Upper lobe of left lung (tissue), 6 donors: ENCODE measurements around the gene NRIP3. TPM values are rescaled to one million over a fixed set of nuclear protein-coding genes. Genes with fewer than 3 reads are reported as not detected.
"Not testable (repeated sequence)": the region's sequence is repeated elsewhere in the genome, so short reads cannot be mapped to it uniquely, and the experiment has no call there.

Experiments used
- ATAC-seq, 2 donors: fragments of 200-7000 bp; cut with Tn5 transposase; one replicate each; pipeline ENCODE4 v1.9.1; 2022; ENCODE audit warnings: mild to moderate bottlenecking in 2 of 2, moderate library complexity in 2 of 2; ENCODE audit not compliant: low FRiP score in 2 of 2
- DNase-seq, 2 donors: peaks; one replicate each; pipeline ENCODE4 v3.0.0-alpha.2; 2019 to 2020
- H3K27ac ChIP-seq, 4 donors: fragments of 200-600 bp; sonication (generic); one replicate each; pipeline ENCODE4 v1.5.1; 2016 to 2019
- H3K27me3 ChIP-seq, 4 donors: fragments of 200-600 bp; sonication (generic); one replicate each; pipeline ENCODE4 v1.5.1; 2017 to 2019
- H3K36me3 ChIP-seq, 4 donors: fragments of 200-600 bp; sonication (generic); one replicate each; pipeline ENCODE4 v1.5.1; 2016 to 2019
- H3K4me1 ChIP-seq, 4 donors: fragments of 200-600 bp; sonication (generic); one replicate each; pipeline ENCODE4 v1.5.1; 2018 to 2019
- H3K4me3 ChIP-seq, 4 donors: fragments of 200-600 bp; sonication (generic); one replicate each; pipeline ENCODE4 v1.5.1; 2017 to 2019; ENCODE audit warnings: mild to moderate bottlenecking in 2 of 4, moderate library complexity in 1 of 4
- H3K9me3 ChIP-seq, 4 donors: fragments of 200-600 bp; sonication (generic); one replicate each; pipeline ENCODE4 v1.5.1; 2018 to 2019
- EP300 ChIP-seq, 4 donors: sonication (generic); formaldehyde crosslinking; IDR thresholded peaks; one replicate each; pipeline ENCODE4 v1.5.1; 2017; ENCODE audit warnings: antibody characterized with exemption in 4 of 4, control low read depth in 2 of 4
- POLR2A ChIP-seq, 4 donors: fragments of 450-650 bp; IDR thresholded peaks; one replicate each; pipeline ENCODE4 v1.5.1; 2016 to 2017; ENCODE audit warnings: antibody characterized with exemption in 4 of 4, mild to moderate bottlenecking in 2 of 4
- POLR2AphosphoS5 ChIP-seq, 2 donors: sonication (generic); formaldehyde crosslinking; IDR thresholded peaks; one replicate each; pipeline ENCODE4 v1.5.1; 2017; ENCODE audit warnings: antibody characterized with exemption in 2 of 2
- WGBS, 2 donors: methylation state at CpG; one replicate each; pipeline ENCODE4 v1.1.5; 2017 to 2018; 5-methylcytosine and 5-hydroxymethylcytosine counted together
- total RNA-seq, 6 donors: library from RNA; depleted of rRNA in 4 of 6; stranded (reverse); fragments of >200 nt in 4 of 6; gene quantifications; one replicate each; pipeline versions ENCODE4 v1.1.0 to v1.2.1, GENCODE V29; 2016 to 2021
- TF ChIP-seq, protein P1 (sequence below), 6 experiments: fragments of 450-650 bp in 4 of 6; fragments of 200-600 bp in 2 of 6; sonication (generic) in 2 of 6; IDR thresholded peaks; one replicate each; pipeline ENCODE4 v1.5.1; 2016 to 2019; ENCODE audit warnings: antibody characterized with exemption in 6 of 6
- donor health status: DM: no; HTN: no; CAD: no; lungs with moderate emphysema.
- donor health status: DM: no; HTN: yes; CAD: no; lungs with severe emphysema.

NRIP3 gene
- total RNA-seq, 6 donors from 2014 or later = under 0.01 to 5.5 (median 0.87) TPM

DNA sequence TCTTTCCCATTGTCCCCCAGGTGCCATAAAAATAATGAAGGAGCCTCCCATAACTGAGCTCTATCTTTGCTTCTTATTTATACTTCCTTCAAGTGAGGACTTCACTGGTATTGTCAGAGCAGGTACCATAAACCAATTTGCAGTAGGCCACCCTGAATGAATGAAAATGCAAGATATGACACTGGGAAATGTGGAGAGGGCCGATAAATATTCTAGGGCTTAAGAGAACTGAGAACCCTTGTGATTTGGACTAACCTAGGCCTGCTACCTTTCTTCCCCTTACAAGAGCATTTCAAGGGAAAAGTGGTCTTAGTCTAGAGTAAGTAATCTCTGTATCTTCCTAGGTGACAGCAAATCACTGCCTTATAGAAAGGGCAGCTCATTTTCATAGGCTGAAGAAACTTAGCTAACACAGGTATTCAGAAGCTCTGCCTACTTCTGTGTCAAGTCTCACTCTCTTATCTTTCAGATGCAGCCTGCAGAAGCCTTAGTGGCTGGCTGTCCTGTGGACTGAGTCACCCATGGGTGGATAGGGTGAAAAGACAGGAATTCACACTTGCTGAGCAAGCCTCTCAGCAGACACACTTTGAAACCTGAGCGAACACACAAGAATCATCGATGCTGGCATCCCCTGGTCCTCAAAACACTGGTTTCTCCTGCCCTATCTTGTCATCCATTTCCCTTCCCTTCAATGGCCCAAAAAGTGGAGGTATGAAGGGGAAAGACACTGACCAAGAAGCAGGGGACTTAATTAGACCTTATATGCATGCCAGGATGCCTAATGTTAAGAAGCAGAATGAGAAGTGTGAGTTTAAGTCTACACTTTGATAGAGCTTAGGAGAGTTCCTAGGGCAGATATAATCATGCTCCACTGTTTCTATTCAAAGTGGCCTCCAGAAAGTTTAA lies 15.2 kb downstream of the NRIP3 start:
- 58 to 77% methylated on average over 3 of the region's 3 CpGs for WGBS, 2 donors
- Histone ChIP-seq H3K4me1 (no peaks in the 10 kb centered on the region), H3K27ac (no peak overlapping the region), H3K4me3 (no peak overlapping the region), H3K27me3 (no peaks in the 10 kb centered on the region), H3K36me3 (no peaks in the 10 kb centered on the region), H3K9me3 (no peaks in the 10 kb centered on the region)
- ATAC-seq (no peak), DNase-seq (no peak)
- TF ChIP-seq POLR2AphosphoS5 (IDR thresholded peaks at IDR 0.05) (no peak), POLR2A (IDR thresholded peaks at IDR 0.05) (no peak), EP300 (IDR thresholded peaks at IDR 0.05) (no peak)
- TF ChIP-seq, protein P1, sequence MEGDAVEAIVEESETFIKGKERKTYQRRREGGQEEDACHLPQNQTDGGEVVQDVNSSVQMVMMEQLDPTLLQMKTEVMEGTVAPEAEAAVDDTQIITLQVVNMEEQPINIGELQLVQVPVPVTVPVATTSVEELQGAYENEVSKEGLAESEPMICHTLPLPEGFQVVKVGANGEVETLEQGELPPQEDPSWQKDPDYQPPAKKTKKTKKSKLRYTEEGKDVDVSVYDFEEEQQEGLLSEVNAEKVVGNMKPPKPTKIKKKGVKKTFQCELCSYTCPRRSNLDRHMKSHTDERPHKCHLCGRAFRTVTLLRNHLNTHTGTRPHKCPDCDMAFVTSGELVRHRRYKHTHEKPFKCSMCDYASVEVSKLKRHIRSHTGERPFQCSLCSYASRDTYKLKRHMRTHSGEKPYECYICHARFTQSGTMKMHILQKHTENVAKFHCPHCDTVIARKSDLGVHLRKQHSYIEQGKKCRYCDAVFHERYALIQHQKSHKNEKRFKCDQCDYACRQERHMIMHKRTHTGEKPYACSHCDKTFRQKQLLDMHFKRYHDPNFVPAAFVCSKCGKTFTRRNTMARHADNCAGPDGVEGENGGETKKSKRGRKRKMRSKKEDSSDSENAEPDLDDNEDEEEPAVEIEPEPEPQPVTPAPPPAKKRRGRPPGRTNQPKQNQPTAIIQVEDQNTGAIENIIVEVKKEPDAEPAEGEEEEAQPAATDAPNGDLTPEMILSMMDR (IDR thresholded peaks at IDR 0.05) = no peak

DNA sequence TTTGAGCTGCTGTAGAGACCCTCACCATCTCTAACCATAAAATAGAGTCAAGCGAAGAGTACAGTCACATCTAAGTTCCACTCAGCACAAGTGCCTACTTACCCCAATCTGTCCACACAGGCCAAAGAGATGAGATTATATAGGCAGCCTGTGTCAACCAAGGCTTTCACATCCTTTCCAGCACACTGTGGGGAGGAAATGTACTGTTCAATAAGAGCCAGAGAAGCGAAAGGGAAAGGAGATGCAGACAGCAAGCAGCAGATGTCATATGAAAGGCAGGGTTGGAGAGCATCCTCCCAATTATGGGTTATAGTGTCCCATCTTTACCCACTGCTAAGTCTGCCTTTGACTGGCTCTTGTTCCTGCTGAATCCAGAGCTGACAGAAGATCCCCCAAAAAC lies 16.4 kb downstream of the NRIP3 start:
- Histone ChIP-seq H3K27ac (no peak overlapping the region), H3K9me3 (no peaks in the 10 kb centered on the region), H3K36me3 (no peaks in the 10 kb centered on the region), H3K27me3 (no peaks in the 10 kb centered on the region), H3K4me1 (no peaks in the 10 kb centered on the region), H3K4me3 (no peak overlapping the region)
- TF ChIP-seq, protein P1 (IDR thresholded peaks at IDR 0.05) = no peak
- TF ChIP-seq POLR2AphosphoS5 (IDR thresholded peaks at IDR 0.05) = no peak
- no peak for TF ChIP-seq POLR2A (IDR thresholded peaks at IDR 0.05)
- no peak for TF ChIP-seq EP300 (IDR thresholded peaks at IDR 0.05)
- DNase-seq = no peak
- no peak for ATAC-seq
- WGBS, 2 donors = 81 to 88% methylated on average over 2 of the region's 2 CpGs

DNA sequence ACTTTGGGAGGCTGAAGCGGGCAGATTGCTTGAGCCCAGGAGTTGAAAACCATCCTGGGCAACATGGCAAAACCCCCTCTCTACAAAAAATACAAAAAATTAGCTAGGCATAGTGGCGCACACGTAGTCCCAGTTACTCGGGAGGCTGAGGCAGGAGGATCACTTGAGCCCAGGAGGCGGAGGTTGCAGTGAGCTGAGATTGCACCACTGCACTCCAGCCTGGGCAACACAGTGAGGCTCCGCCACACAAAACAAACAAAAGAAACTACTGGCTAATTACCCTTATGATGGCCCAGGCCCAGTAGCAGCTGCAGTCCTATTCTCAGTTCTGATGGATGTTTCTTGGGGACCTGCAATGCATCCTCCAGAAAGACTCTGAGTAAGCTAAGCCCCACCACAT lies 17.0 kb downstream of the NRIP3 start:
- DNase-seq, H3K27me3 ChIP-seq, ATAC-seq, H3K9me3 ChIP-seq, H3K27ac ChIP-seq, H3K4me3 ChIP-seq, H3K36me3 ChIP-seq, H3K4me1 ChIP-seq: not testable (repeated sequence)
- WGBS, 2 donors = 79 to 93% methylated on average over 5 to 6 of the region's 6 CpGs

DNA sequence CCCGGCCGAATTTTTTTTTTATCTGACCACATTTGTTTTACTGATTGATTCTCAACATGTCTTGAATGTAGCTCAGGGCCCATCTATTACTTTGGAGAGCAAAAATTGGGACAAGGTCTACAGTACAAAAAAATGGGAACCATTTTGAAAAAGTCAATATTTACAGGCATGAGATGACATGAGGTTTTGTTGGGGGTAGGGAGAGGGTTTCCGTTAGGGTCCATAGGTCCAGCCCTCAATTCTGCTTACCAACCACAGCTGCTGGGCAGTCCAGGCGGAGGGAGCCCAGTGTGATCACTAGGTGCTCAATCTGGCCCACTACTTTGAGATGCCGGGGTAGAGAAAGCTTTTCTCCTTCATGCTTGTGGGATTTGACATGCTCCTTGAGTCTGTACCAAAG lies 18.3 kb downstream of the NRIP3 start:
- no peaks in the 10 kb centered on the region for H3K9me3 ChIP-seq
- no peaks in the 10 kb centered on the region for H3K36me3 ChIP-seq
- no peaks in the 10 kb centered on the region for H3K27me3 ChIP-seq
- ATAC-seq = no peak
- no peak for DNase-seq
- WGBS, 2 donors = 84 to 97% methylated on average over 5 of the region's 5 CpGs
- TF ChIP-seq POLR2AphosphoS5 (IDR thresholded peaks at IDR 0.05) = no peak
- TF ChIP-seq EP300 (IDR thresholded peaks at IDR 0.05) = no peak
- no peak for TF ChIP-seq POLR2A (IDR thresholded peaks at IDR 0.05)
- TF ChIP-seq, protein P1 (IDR thresholded peaks at IDR 0.05) = no peak
- no peaks in the 10 kb centered on the region for H3K4me1 ChIP-seq
- H3K4me3 ChIP-seq = no peak overlapping the region
- H3K27ac ChIP-seq = no peak overlapping the region

DNA sequence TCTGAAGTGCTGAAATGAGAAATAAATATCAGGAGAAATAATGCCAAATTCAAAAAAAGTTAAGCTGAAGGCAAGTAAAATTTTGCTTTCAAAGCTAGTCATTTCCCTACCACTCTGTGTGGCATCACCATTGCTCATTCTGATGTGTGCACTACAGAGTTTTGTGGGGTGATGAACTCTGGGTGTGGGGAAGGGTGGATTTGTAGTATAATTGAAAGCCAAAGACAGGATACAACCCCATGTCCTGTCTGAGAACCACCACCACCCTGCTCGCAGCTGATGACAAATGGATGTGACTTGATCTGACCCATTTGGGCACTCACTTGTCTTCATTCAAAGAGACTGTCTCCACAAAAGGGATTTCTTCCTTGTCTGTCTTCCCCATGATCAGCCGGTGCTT lies 20.2 kb downstream of the NRIP3 start:
- ATAC-seq (no peak), DNase-seq (no peak)
- Histone ChIP-seq H3K9me3 (no peaks in the 10 kb centered on the region), H3K27me3 (no peaks in the 10 kb centered on the region), H3K4me1 (no peaks in the 10 kb centered on the region), H3K4me3 (no peak overlapping the region), H3K27ac (no peak overlapping the region), H3K36me3 (no peaks in the 10 kb centered on the region)
- TF ChIP-seq POLR2AphosphoS5 (IDR thresholded peaks at IDR 0.05) = no peak
- no peak for TF ChIP-seq EP300 (IDR thresholded peaks at IDR 0.05)
- TF ChIP-seq, protein P1 (IDR thresholded peaks at IDR 0.05) = no peak
- no peak for TF ChIP-seq POLR2A (IDR thresholded peaks at IDR 0.05)
- WGBS, 2 donors = 63 to 88% methylated on average over 2 of the region's 2 CpGs
